ENCODE data around the gene SLX4IP.

SLX4IP gene

GRCh38 chr20:10467681-10468339 lies 32.7 kb downstream of the SLX4IP start:
- DNase-seq, result no peak

DNA sequence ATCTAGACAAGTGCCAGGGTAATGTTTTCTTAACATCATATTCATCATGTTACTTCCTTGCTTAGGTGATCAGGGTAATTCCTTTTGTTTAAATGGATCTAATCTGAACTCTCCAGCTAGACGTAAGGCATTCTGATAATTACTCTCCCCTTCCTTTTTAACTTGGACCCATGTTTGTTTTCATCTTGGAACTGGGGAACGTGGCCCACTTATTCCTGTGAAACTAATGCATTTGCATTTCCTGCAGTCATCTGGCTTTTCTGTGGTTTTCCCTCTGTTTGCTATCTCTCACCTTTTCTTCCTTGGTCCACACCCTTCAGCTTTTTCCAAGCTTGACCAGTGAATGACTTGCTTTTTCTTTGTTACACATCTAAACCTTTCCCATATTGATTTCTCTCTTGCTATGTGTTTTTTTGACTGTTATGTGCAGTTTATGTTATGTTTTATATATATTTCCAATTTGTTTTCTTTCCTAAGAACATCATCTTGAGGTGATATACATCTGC lies 33.3 kb downstream of the SLX4IP start:
- no peak for DNase-seq

DNA sequence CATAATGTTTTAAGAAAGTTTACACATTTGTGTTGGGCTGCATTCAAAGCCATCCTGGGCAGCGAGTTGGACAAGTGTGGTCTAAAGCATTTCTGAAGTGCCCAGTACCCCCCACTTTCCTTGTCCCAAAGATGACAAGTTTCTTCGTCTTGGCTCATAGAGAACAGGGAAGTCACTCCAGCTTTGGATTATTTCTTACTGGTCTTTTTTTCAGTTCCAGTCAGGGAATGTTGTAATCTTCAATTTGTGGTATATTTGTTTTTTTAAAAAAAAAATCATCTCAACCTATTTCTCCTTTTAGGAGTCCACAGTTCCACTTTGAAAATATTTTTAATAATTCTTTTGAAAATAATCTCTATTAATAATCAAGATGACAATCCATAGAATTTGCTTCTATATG lies 34.0 kb downstream of the SLX4IP start:
- DNase-seq, result no peak

DNA sequence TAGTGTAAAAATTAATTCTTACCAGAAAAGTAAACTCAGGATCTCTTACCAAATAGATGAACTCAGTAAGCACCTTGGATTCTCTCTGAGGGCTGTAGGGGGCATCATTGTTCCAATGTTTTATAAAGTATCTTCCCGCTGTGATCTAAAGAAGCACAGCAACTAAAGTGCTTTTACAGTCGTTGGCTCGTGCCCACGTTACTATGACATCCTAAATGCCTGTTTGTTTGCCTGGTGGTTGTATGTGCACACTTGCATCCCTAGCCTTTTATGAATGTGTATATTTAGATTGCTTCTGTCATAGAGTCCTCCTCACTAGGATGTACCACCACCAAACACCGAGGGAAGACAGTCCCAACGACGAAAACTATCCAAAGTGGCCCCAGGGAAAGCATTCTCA lies 34.5 kb downstream of the SLX4IP start:
- DNase-seq, result peak; percentile 90

DNA sequence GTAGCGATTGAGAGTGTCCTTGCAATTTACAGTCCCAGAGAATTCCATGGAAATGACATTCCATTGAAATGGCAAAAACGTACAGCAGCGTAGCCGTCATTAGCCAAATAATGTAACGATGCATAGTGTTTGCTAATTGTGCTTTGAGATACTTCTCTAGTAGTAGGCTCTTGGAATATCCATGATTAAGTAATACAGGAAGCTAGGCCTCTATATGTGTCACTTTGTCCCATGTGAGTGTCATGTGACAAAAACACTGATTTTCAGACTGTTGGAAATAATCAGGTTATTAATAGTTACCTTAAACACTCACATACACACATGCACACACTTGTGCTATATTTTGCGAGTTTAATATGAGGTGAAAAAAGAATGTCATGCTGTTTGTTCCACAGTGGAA lies 35.2 kb downstream of the SLX4IP start:
- no peak for DNase-seq

DNA sequence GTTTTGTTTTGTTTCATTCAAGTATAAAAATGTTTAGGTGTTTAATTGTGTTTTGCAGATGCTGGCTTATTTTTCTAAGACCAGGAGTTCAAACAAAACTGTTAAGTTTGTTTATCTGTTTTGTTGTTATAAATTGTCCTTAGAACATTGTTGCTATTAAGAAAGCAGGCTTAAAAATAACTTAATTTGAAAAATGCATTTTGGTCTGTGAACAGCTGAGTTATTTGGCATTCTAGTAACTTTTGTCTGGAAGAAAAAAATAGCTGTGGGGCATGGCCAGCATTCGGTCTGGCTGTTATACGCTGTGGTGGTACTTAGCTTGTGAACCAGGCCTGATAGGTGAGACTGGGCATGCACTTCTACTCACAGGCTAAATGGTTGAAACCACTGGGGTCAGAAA lies 37.8 kb downstream of the SLX4IP start:
- DNase-seq, result no peak

GRCh38 chr20:10474606-10475184 lies 39.6 kb downstream of the SLX4IP start:
- no peak for DNase-seq

DNA sequence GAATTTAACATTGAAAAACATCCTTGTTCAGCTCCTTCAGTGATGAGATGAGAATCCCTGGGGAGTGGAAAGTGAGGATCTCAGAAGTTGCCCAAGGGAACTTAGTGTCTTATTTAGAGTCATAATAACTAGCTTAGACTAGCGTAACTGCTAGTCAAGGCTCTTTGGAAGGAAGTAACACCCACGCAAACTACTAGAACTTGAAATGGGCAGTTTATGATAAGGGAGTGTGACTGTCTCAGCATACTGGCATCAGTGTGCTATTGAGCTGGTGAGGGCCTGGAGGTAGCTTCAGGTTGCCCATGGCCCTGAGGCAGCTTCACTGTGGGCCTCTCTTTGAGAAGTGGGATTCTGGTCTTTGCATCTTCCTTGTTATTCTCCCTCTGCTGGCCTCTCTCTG lies 40.1 kb downstream of the SLX4IP start:
- no peak for DNase-seq

DNA sequence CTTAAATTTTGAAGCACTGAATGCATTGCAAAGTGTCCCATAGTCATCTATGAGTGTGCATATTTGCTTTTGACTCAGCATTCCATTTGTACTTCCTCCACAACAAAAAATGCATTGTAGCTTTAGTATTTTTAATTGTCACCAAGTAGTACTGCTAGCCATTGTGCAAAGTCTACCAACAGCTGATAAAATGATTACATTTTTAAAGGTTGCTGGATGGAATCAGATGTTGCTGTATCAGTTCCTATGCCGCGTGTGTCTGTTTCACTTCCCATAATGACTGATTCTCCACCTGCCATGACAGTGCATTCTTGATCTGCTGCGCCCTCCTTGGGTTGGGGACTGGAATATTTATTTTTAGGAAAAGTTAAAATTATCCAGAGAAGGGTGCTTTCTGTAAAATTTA lies 41.2 kb downstream of the SLX4IP start:
- no peak for DNase-seq

GRCh38 chr20:10478205-10478604 lies 43.1 kb downstream of the SLX4IP start:
- DNase-seq, result no peak

GRCh38 chr20:10478930-10479329 lies 43.8 kb downstream of the SLX4IP start:
- DNase-seq, result no peak

GRCh38 chr20:10481676-10482075 lies 46.6 kb downstream of the SLX4IP start:
- DNase-seq, result no peak

GRCh38 chr20:10483691-10484090 lies 48.6 kb downstream of the SLX4IP start:
- no peak for DNase-seq

- no peak for DNase-seq
These were observed 52.3 kb downstream of the SLX4IP start for GRCh38 chr20:10487142-10488136.

DNA sequence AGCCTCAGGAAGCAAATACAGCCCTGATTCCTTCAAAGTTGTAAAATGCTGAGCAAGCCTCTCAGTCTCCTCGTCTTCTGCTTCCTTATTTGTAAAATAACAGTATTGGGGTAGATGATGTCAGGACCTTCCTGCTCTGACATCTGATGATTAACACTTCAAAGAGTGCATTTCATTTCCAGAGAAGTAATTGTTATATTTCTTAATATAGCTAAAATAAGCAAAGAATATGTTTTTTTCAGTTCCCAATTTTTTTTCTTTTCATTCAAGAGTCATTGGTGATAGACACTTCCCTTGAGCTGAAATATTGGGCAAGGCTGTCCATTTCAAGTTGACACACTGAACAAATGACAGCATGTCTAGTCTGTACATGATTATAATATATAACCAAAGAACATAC lies 53.4 kb downstream of the SLX4IP start:
- no peak for DNase-seq

DNA sequence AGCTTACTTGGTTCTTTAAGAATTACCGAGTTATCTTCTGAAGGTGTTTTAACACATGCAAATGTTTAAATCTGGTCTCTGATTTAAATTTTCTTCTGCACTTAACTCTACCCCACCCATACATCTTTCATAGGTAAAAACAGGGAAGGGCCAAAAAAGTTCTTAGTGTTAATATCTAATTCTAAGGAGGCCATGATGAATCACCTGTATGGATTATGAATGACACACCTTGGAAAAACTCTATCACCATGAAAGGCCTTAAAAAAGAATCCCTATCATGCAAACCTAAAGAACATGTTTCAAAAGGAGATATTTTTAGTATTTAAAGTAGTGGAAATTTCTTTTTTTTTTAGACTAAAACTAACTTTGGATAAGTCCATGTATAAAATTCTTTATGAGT lies 54.7 kb downstream of the SLX4IP start:
- no peak for DNase-seq

GRCh38 chr20:10490257-10490656 lies 55.2 kb downstream of the SLX4IP start:
- no peak for DNase-seq

GRCh38 chr20:10490706-10491105 lies 55.6 kb downstream of the SLX4IP start:
- no peak for DNase-seq

GRCh38 chr20:10492065-10492464 lies 57.0 kb downstream of the SLX4IP start:
- no peak for DNase-seq

- no peak for DNase-seq
These were observed 57.7 kb downstream of the SLX4IP start for GRCh38 chr20:10492844-10493243.

GRCh38 chr20:10495173-10495572 lies 60.1 kb downstream of the SLX4IP start:
- no peak for DNase-seq

- DNase-seq, result no peak
These were observed 61.4 kb downstream of the SLX4IP start for GRCh38 chr20:10496465-10496864.

DNA sequence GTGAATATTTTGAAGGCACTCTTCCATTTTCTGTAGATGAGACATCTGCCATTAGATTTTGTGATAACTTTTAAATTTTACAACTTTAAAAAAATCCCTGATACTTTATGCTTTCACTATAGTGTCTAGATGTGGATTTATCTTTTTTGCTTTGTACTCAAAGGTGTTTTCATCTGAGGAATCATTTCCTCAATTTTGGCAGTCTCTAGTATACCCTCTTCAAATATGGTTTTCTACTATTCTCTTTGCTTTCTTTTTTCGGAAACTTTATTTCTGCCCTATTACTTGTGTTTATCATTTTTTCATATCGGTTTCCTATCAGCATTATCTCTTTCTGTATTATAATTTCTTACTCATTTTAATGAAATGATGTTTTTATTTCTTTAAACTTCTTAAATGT lies 62.2 kb downstream of the SLX4IP start:
- no peak for DNase-seq

- no peak for DNase-seq
These were observed 62.7 kb downstream of the SLX4IP start for GRCh38 chr20:10497791-10498190.
